Adrenal gland (tissue), 12 donors: Measurements from ENCODE around the gene ATXN3L. TPM values are rescaled to one million over a fixed set of nuclear protein-coding genes. Genes with fewer than 3 reads are reported as not detected.

ENCODE experiments used
- DNase-seq, 7 donors: peaks; one replicate each; pipeline ENCODE4 v3.0.0-alpha.2; 2019 to 2020
- H3K27ac ChIP-seq, 5 donors: fragments of 200-600 bp; sonication (generic) in 4 of 5; 1 replicate in 3 of 5; 2 replicates in 2 of 5; pipeline versions ENCODE4 v1.5.1 to v1.8.0; 2016 to 2020; ENCODE audit warnings: mild to moderate bottlenecking in 1 of 5
- H3K27me3 ChIP-seq: fragments of 200-600 bp; 2 replicates; pipeline ENCODE4 v1.8.0; 2021
- H3K36me3 ChIP-seq, 2 donors: fragments of 200-600 bp; replicated peaks in 1 of 2; 1 replicate in 1 of 2; 2 replicates in 1 of 2; pipeline versions ENCODE4 v1.5.1 to v1.8.0; 2018 to 2022
- H3K4me1 ChIP-seq, 2 donors: fragments of 200-600 bp; replicated peaks in 1 of 2; 1 replicate in 1 of 2; 2 replicates in 1 of 2; pipeline versions ENCODE4 v1.5.1 to v1.8.0; 2018 to 2021
- H3K4me3 ChIP-seq, 4 donors: fragments of 200-600 bp; sonication (generic) in 3 of 4; one replicate each; pipeline ENCODE4 v1.5.1; 2016 to 2018
- H3K9me3 ChIP-seq, 3 donors: fragments of 200-600 bp; sonication (generic) in 1 of 3; replicated peaks in 1 of 3; 1 replicate in 2 of 3; 2 replicates in 1 of 3; pipeline versions ENCODE4 v1.5.1 to v1.8.0; 2016 to 2021
- CTCF ChIP-seq, 6 experiments: fragments of 450-650 bp in 4 of 6; fragments of 200-600 bp in 2 of 6; sonication (generic) in 1 of 6; IDR thresholded peaks; 1 replicate in 5 of 6; 2 replicates in 1 of 6; pipeline versions ENCODE4 v1.5.1 to v1.8.0; 2016 to 2021; ENCODE audit warnings: antibody characterized with exemption in 6 of 6, mild to moderate bottlenecking in 2 of 6, moderate library complexity in 1 of 6
- POLR2A ChIP-seq, 2 donors: fragments of 450-650 bp; IDR thresholded peaks; one replicate each; pipeline ENCODE4 v1.6.1; 2017; ENCODE audit warnings: antibody characterized with exemption in 2 of 2, mild to moderate bottlenecking in 2 of 2, moderate library complexity in 1 of 2
- WGBS, 4 donors: extraction: QIAGEN DNeasy Blood & Tissue Kit in 2 of 4; methylation state at CpG; one replicate each; pipeline versions ENCODE4 v1.1.5 to v1.1.7; 2013 to 2017; 5-methylcytosine and 5-hydroxymethylcytosine counted together
- intact Hi-C, 2 donors: fragments of 100-400 bp; cut with DNase I; formaldehyde crosslinking; loops; one replicate each; pipeline versions ENCODE4 v1.14.1 to v1.15.0; 2022 to 2023
- polyA plus RNA-seq, 3 donors: library from polyadenylated mRNA; stranded (reverse); fragments of 200-250 nt in 2 of 3; fragments of 350-450 nt in 1 of 3; fragmentation: Illumina TruSeq in 1 of 3; extraction: RNeasy Lipid Tissue Mini Kit (QIAGEN cat#74804) in 1 of 3; gene quantifications; one replicate each; pipeline ENCODE4 v1.2.3, GENCODE V29; 2013 to 2014
- total RNA-seq, 9 donors: library from RNA; depleted of rRNA in 4 of 9; stranded (reverse); fragments of >200 nt in 4 of 9; fragments of 120-200 nt in 1 of 9; fragmentation: NEBNext Ultra II Directional in 1 of 9; extraction: Animal tissue kit (Norgen Biotek cat#: 25700) in 1 of 9; gene quantifications; one replicate each; pipeline versions ENCODE4 v1.1.0 to v1.2.4, GENCODE V29; 2013 to 2023
- donor health status: healthy with polysubstance abuse.
- donor health status: Bipolar disorder and iron deficiency.
- donor health status: DM: yes; HTN: yes; CAD: no.
- donor health status: DM: no; HTN: no; CAD: no.
- donor health status: DM: no; HTN: no; CAD: no.
- donor health status: DM: yes; HTN: yes; CAD: no.

ATXN3L gene
- total and polyA plus RNA-seq, 12 donors, result not detected

- Histone ChIP-seq H3K27me3 (peaks cover 11% of the 10 kb centered on the region), H3K27ac (no peak overlapping the region), H3K4me3 (no peak overlapping the region), H3K4me1 (no peaks in the 10 kb centered on the region), H3K9me3 (no peaks in the 10 kb centered on the region), H3K36me3 (no peaks in the 10 kb centered on the region)
- TF ChIP-seq CTCF (IDR thresholded peaks at IDR 0.05), result no peak
- no peak for TF ChIP-seq POLR2A (IDR thresholded peaks at IDR 0.05)
- intact Hi-C loops, result no loop called here
- DNase-seq, result no peak
- WGBS, 4 donors, result 74 to 97% (median 83%) methylated on average over 4 to 10 of the region's 10 CpGs
Observed at GRCh38 chrX:13340182-13340791, 20.4 kb upstream of the ATXN3L start.

- peak in 1 of 7 donors; percentile 3 for DNase-seq
- intact Hi-C loops, result no loop called here
- H3K4me1 ChIP-seq, result no peaks in the 10 kb centered on the region
- no peak overlapping the region for H3K27ac ChIP-seq
- no peak for TF ChIP-seq POLR2A (IDR thresholded peaks at IDR 0.05)
- TF ChIP-seq CTCF (IDR thresholded peaks at IDR 0.05), result no peak
- no peaks in the 10 kb centered on the region for H3K9me3 ChIP-seq
- H3K36me3 ChIP-seq, result no peaks in the 10 kb centered on the region
- peaks cover 13% of the 10 kb centered on the region for H3K27me3 ChIP-seq
- no peak overlapping the region for H3K4me3 ChIP-seq
- WGBS, 4 donors, result 58 to 88% (median 74%) methylated on average over 1 to 3 of the region's 3 CpGs
Observed at GRCh38 chrX:13339607-13340006, 19.8 kb upstream of the ATXN3L start.

GRCh38 chrX:13338996-13339515 is 19.2 kb upstream of the ATXN3L start:
- Histone ChIP-seq H3K27me3 (peaks cover 13% of the 10 kb centered on the region), H3K9me3 (no peaks in the 10 kb centered on the region), H3K36me3 (no peaks in the 10 kb centered on the region), H3K4me3 (no peak overlapping the region), H3K4me1 (no peaks in the 10 kb centered on the region), H3K27ac (no peak overlapping the region)
- 46 to 84% (median 58%) methylated on average over 3 of the region's 3 CpGs for WGBS, 4 donors
- TF ChIP-seq CTCF (IDR thresholded peaks at IDR 0.05) (no peak), POLR2A (IDR thresholded peaks at IDR 0.05) (no peak)
- no peak for DNase-seq
- intact Hi-C loops, result no loop called here

- no peak overlapping the region for H3K4me3 ChIP-seq
- no peaks in the 10 kb centered on the region for H3K36me3 ChIP-seq
- no peaks in the 10 kb centered on the region for H3K9me3 ChIP-seq
- H3K27me3 ChIP-seq, result peaks cover 8% of the 10 kb centered on the region
- H3K27ac ChIP-seq, result no peak overlapping the region
- no peak for DNase-seq
- H3K4me1 ChIP-seq, result no peaks in the 10 kb centered on the region
- TF ChIP-seq POLR2A (IDR thresholded peaks at IDR 0.05), result no peak
- no peak for TF ChIP-seq CTCF (IDR thresholded peaks at IDR 0.05)
- 79 to 89% (median 82%) methylated on average over 6 of the region's 6 CpGs for WGBS, 4 donors
- intact Hi-C loops, result no loop called here
Observed at GRCh38 chrX:13334491-13334890, 14.6 kb upstream of the ATXN3L start.
